ENCODE measurements around the gene ADCY10. TPM values are rescaled to one million over a fixed set of nuclear protein-coding genes. Genes with fewer than 3 reads are reported as not detected.

ADCY10 gene
- polyA plus RNA-seq, 1 experiment: 0.01 TPM

GRCh38 chr1:167820684-167821355 is 93.1 kb downstream of the ADCY10 start:
- no peak for TF ChIP-seq CTCF (IDR thresholded peaks at IDR 0.05; ENCODE audit: low read depth, low read length)
- H3K27ac ChIP-seq (ENCODE audit: low read depth, low read length): peak overlapping the region; percentile 90
- ChIA-PET POLR2A (no interaction called here), CTCF (interaction anchor here (0.9 to 1.4 kb wide), 3 partner anchors 13 to 133 kb away, joined by 3 read pairs; no protein-coding TSS in a partner anchor)
- H3K9me3 ChIP-seq (ENCODE audit: control insufficient read depth, insufficient read depth, low read length): no peaks in the 10 kb centered on the region
- no peak overlapping the region for H3K4me3 ChIP-seq (ENCODE audit: low read depth, low read length)
- DNase-seq (ENCODE audit: low read depth, low spot score): no peak
- H3K27me3 ChIP-seq (ENCODE audit: control insufficient read depth, insufficient read depth, low read length): no peaks in the 10 kb centered on the region

GRCh38 chr1:167819849-167820683 is 93.9 kb downstream of the ADCY10 start:
- peak overlapping the region; percentile 37; the same call in 1 of the 2 replicates for H3K4me3 ChIP-seq (ENCODE audit: low read depth, low read length)
- DNase-seq (ENCODE audit: low read depth, low spot score): peak; percentile 63
- CTCF ChIA-PET: interaction anchor here (0.9 to 1.4 kb wide), 3 partner anchors 12 to 132 kb away, joined by 3 read pairs; no protein-coding TSS in a partner anchor
- H3K27ac ChIP-seq (ENCODE audit: low read depth, low read length): peak overlapping the region; percentile 90
- H3K9me3 ChIP-seq (ENCODE audit: control insufficient read depth, insufficient read depth, low read length): no peaks in the 10 kb centered on the region
- no peaks in the 10 kb centered on the region for H3K27me3 ChIP-seq (ENCODE audit: control insufficient read depth, insufficient read depth, low read length)
- POLR2A ChIA-PET: no interaction called here
- TF ChIP-seq CTCF (IDR thresholded peaks at IDR 0.05; ENCODE audit: low read depth, low read length): no peak

- no peak for DNase-seq (ENCODE audit: low read depth, low spot score)
- POLR2A ChIA-PET: no interaction called here
- Histone ChIP-seq H3K9me3 (ENCODE audit: control insufficient read depth, insufficient read depth, low read length) (no peaks in the 10 kb centered on the region), H3K27me3 (ENCODE audit: control insufficient read depth, insufficient read depth, low read length) (no peaks in the 10 kb centered on the region), H3K27ac (ENCODE audit: low read depth, low read length) (no peak overlapping the region), H3K4me3 (ENCODE audit: low read depth, low read length) (no peak overlapping the region)
- CTCF ChIA-PET: interaction anchor here (1.0 kb wide), 1 partner anchor 13 kb away, joined by 4 read pairs; no protein-coding TSS in a partner anchor
- no peak for TF ChIP-seq CTCF (IDR thresholded peaks at IDR 0.05; ENCODE audit: low read depth, low read length)
Measured at GRCh38 chr1:167815650-167816049, 98.3 kb downstream of the ADCY10 start.

GRCh38 chr1:167812972-167813371 is 101.0 kb downstream of the ADCY10 start:
- DNase-seq (ENCODE audit: low read depth, low spot score): no peak
- Histone ChIP-seq H3K4me3 (ENCODE audit: low read depth, low read length) (no peak overlapping the region), H3K9me3 (ENCODE audit: control insufficient read depth, insufficient read depth, low read length) (no peaks in the 10 kb centered on the region), H3K27ac (ENCODE audit: low read depth, low read length) (no peak overlapping the region), H3K27me3 (ENCODE audit: control insufficient read depth, insufficient read depth, low read length) (no peaks in the 10 kb centered on the region)
- CTCF ChIA-PET: interaction anchor here (0.8 to 1.9 kb wide), 2 partner anchors 10 to 269 kb away, joined by 3 to 6 read pairs; no protein-coding TSS in a partner anchor
- no peak for TF ChIP-seq CTCF (IDR thresholded peaks at IDR 0.05; ENCODE audit: low read depth, low read length)
- POLR2A ChIA-PET: no interaction called here

- ChIA-PET POLR2A (no interaction called here), CTCF (interaction anchor here (1.4 kb wide), 1 partner anchor 121 kb away, joined by 4 read pairs; no protein-coding TSS in a partner anchor)
- peaks cover 9% of the 10 kb centered on the region; the same call in 1 of the 2 replicates for H3K9me3 ChIP-seq (ENCODE audit: control insufficient read depth, insufficient read depth, low read length)
- H3K27ac ChIP-seq (ENCODE audit: low read depth, low read length): no peak overlapping the region
- no peak overlapping the region for H3K4me3 ChIP-seq (ENCODE audit: low read depth, low read length)
- no peaks in the 10 kb centered on the region for H3K27me3 ChIP-seq (ENCODE audit: control insufficient read depth, insufficient read depth, low read length)
- no peak for TF ChIP-seq CTCF (IDR thresholded peaks at IDR 0.05; ENCODE audit: low read depth, low read length)
- no peak for DNase-seq (ENCODE audit: low read depth, low spot score)
Measured at GRCh38 chr1:167808690-167809089, 105.2 kb downstream of the ADCY10 start.

All from AG04450 (cell line).